ENCODE measurements around the gene AMOTL2.

- TF ChIP-seq CTCF (conservative IDR thresholded peaks at IDR 0.05; ENCODE audit: low read depth, low read length) (no peak), EZH2phosphoT487 (IDR thresholded peaks at IDR 0.05; ENCODE audit: borderline replicate concordance, low read length) (no peak), EZH2 (IDR thresholded peaks at IDR 0.05; ENCODE audit: low read length, unreplicated experiment) (no peak)
Measured at GRCh38 chr3:134350861-134351311, 23.4 kb downstream of the AMOTL2 start.

Measured in PC-3 (cell line).